Measurements from ENCODE around the gene FMO5. TPM values are rescaled to one million over a fixed set of nuclear protein-coding genes. Genes with fewer than 3 reads are reported as not detected.

FMO5 gene
- total and polyA plus RNA-seq, 2 of the 13 experiments (the other 11 are each of a cell fraction or from before 2014, with no cell fraction given): 48.2 to 149 TPM

DNA sequence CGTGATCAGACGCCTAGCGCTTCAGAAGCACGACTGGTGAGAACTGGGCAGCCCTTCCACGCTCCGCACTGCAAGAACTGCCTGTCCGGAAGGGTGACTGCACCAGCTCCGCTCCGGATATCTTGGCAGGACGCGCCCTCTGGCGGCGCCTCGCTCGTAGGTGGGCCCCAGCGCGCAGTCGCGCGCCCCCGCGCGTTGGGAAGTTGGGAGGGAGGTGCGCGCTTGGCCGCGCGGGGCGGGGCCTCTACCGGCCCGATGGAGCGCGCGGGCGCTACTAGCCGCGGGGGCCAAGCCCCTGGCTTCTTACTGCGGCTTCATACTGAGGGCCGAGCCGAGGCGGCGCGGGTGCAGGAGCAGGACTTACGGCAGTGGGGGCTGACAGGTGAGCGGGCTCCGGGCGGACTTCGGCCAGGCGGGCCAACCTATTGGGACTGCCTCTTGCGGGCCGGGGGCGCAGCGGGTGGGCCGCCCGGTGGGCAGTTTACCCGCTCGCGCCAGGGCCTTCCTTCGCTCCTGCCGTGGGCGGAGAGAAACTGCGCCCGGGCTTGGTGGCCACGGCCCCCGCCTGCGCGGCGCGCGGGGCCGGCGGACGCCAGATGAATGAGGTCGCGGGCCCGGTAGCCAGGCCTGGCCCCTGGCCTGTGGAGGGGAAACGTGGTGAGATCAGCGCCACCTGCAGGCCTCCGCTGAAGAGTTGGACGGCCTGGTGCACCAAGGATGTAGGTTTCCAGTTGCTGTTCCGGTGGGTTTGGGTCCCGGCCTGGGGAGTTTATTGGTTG is 17.5 kb upstream of the FMO5 start, which contains the start of gene CHD1L (continued):
- peak; percentile 90 for TF ChIP-seq TAF15 (IDR thresholded peaks at IDR 0.05; ENCODE audit: low read depth, low read length, poor library complexity, severe bottlenecking)
- TF ChIP-seq ZFP1 (CRISPR knock-in tag; IDR thresholded peaks at IDR 0.05): 0 out of 2 replicates have a peak, but pooled peaks have one; percentile 18
- TF ChIP-seq ZNF160 (CRISPR knock-in tag; IDR thresholded peaks at IDR 0.05): no peak
- TF ChIP-seq NAIF1 (CRISPR knock-in tag; IDR thresholded peaks at IDR 0.05; ENCODE audit: borderline replicate concordance): no peak
- peak; percentile 59; the same call in 1 of the 2 replicates for TF ChIP-seq ZNF644 (CRISPR knock-in tag; IDR thresholded peaks at IDR 0.05; ENCODE audit: low read depth)
- 0 out of 2 replicates have a peak, but pooled peaks have one; percentile 32 for TF ChIP-seq GTF3A (CRISPR knock-in tag; conservative IDR thresholded peaks at IDR 0.05)
- TF ChIP-seq FOXO1 (CRISPR knock-in tag; IDR thresholded peaks at IDR 0.05): peak; percentile 2; the same call in 1 of the 2 replicates
- TF ChIP-seq MBNL3 (CRISPR knock-in tag; conservative IDR thresholded peaks at IDR 0.05): no peak
- TF ChIP-seq TGIF2 (CRISPR knock-in tag; IDR thresholded peaks at IDR 0.05): peak; percentile 47; the same call in 1 of the 2 replicates
- TF ChIP-seq, protein P1, sequence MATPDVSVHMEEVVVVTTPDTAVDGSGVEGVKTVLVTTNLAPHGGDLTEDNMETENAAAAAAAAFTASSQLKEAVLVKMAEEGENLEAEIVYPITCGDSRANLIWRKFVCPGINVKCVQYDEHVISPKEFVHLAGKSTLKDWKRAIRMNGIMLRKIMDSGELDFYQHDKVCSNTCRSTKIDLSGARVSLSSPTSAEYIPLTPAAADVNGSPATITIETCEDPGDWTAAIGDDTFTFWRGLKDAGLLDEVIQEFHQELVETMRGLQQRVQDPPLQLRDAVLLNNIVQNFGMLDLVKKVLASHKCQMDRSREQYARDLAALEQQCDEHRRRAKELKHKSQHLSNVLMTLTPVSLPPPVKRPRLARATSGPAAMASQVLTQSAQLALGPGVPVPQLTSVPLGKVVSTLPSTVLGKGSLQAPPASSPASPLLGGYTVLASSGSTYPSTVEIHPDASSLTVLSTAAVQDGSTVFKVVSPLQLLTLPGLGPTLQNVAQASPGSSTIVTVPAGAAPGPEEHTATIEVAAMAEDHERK (CRISPR knock-in tag; IDR thresholded peaks at IDR 0.05; ENCODE audit: low read depth): no peak
- TF ChIP-seq ZNF879 (CRISPR knock-in tag; IDR thresholded peaks at IDR 0.05): peak; percentile 73
- TF ChIP-seq, protein P2, sequence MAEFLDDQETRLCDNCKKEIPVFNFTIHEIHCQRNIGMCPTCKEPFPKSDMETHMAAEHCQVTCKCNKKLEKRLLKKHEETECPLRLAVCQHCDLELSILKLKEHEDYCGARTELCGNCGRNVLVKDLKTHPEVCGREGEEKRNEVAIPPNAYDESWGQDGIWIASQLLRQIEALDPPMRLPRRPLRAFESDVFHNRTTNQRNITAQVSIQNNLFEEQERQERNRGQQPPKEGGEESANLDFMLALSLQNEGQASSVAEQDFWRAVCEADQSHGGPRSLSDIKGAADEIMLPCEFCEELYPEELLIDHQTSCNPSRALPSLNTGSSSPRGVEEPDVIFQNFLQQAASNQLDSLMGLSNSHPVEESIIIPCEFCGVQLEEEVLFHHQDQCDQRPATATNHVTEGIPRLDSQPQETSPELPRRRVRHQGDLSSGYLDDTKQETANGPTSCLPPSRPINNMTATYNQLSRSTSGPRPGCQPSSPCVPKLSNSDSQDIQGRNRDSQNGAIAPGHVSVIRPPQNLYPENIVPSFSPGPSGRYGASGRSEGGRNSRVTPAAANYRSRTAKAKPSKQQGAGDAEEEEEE (CRISPR knock-in tag; IDR thresholded peaks at IDR 0.05; ENCODE audit: borderline replicate concordance): 0 out of 2 replicates have a peak, but pooled peaks have one; percentile 36
- TF ChIP-seq MYC (CRISPR knock-in tag; IDR thresholded peaks at IDR 0.05; ENCODE audit: borderline replicate concordance): peak; percentile 86
- peak; percentile 82 for TF ChIP-seq ZNF557 (CRISPR knock-in tag; IDR thresholded peaks at IDR 0.05)
- TF ChIP-seq ZNF766 (CRISPR knock-in tag; IDR thresholded peaks at IDR 0.05; ENCODE audit: borderline replicate concordance): no peak; the same call in 1 of the 2 replicates
- peak; percentile 91 for TF ChIP-seq ZNF709 (CRISPR knock-in tag; IDR thresholded peaks at IDR 0.05)
- TF ChIP-seq, protein P3, sequence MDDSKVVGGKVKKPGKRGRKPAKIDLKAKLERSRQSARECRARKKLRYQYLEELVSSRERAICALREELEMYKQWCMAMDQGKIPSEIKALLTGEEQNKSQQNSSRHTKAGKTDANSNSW (CRISPR knock-in tag; IDR thresholded peaks at IDR 0.05; ENCODE audit: borderline replicate concordance): no peak
- TF ChIP-seq, protein P4, sequence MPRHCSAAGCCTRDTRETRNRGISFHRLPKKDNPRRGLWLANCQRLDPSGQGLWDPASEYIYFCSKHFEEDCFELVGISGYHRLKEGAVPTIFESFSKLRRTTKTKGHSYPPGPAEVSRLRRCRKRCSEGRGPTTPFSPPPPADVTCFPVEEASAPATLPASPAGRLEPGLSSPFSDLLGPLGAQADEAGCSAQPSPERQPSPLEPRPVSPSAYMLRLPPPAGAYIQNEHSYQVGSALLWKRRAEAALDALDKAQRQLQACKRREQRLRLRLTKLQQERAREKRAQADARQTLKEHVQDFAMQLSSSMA (CRISPR knock-in tag; IDR thresholded peaks at IDR 0.05): 0 out of 2 replicates have a peak, but pooled peaks have one; percentile 40
- TF ChIP-seq, protein P5, sequence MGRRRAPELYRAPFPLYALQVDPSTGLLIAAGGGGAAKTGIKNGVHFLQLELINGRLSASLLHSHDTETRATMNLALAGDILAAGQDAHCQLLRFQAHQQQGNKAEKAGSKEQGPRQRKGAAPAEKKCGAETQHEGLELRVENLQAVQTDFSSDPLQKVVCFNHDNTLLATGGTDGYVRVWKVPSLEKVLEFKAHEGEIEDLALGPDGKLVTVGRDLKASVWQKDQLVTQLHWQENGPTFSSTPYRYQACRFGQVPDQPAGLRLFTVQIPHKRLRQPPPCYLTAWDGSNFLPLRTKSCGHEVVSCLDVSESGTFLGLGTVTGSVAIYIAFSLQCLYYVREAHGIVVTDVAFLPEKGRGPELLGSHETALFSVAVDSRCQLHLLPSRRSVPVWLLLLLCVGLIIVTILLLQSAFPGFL (CRISPR knock-in tag; IDR thresholded peaks at IDR 0.05): no peak
- TF ChIP-seq ZNF44 (CRISPR knock-in tag; IDR thresholded peaks at IDR 0.05): peak; percentile 98
- TF ChIP-seq SETDB1 (CRISPR knock-in tag; IDR thresholded peaks at IDR 0.05; ENCODE audit: borderline replicate concordance): no peak
- TF ChIP-seq ZNF713 (CRISPR knock-in tag; IDR thresholded peaks at IDR 0.05): 0 out of 2 replicates have a peak, but pooled peaks have one; percentile 75
- peak; percentile 86 for TF ChIP-seq ZNF563 (CRISPR knock-in tag; IDR thresholded peaks at IDR 0.05)
- peak; percentile 83; the same call in 1 of the 2 replicates for TF ChIP-seq ZC3H13 (CRISPR knock-in tag; IDR thresholded peaks at IDR 0.05)

All from HepG2 (cell line).